Left renal cortex interstitium (tissue), 4 donors: ENCODE data around the gene ROBO4. TPM values are rescaled to one million over a fixed set of nuclear protein-coding genes. Genes with fewer than 3 reads are reported as not detected.

Experiments
- DNase-seq, 4 donors: peaks; one replicate each; pipeline ENCODE4 v3.0.0-alpha.2; 2013; ENCODE audit warnings: low read depth in 4 of 4, low spot score in 2 of 4, missing footprints in 1 of 4
- polyA plus RNA-seq, 4 donors: library from polyadenylated mRNA; unstranded; fragments of 120-200 nt; gene quantifications; one replicate each; pipeline ENCODE4 v1.2.1, GENCODE V29; 2013; ENCODE audit not compliant: insufficient read length in 4 of 4

Gene ROBO4
- polyA plus RNA-seq, 4 donors = 16.9 to 25.4 (median 19.5) TPM

DNA sequence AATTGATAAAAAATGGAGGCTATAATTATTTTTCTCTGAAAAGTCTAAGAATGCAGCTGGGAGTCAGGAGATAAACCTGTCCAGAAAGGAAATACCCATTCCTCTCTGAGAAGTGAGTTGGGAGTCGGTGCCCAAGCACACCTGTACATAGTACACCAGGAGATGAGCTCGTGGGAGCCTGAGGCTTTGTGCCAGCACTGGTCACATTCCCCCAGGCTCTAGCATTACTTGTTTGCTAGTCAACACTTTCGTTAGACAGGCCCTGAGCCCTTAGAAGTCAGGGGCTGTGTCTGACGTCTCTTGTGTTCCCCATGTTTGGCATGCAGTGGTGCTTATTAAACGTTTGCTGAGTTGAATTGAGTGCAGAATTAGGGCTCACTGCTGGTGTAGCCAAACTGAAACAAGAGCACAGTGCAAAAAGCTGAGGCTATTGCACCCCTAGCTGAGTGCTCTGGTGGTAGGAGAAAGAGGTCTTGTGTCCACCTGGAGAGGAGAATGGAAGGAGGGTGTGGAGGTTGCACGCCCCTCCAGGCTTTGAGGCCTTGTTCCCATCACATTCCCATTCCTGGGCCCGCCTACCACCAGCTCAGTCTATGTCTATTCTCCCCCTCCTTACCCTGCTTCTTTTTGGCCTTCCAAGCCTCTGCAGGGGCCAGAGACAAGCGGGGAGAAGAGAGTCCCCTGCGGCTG lies 6.8 kb downstream of the ROBO4 start:
- DNase-seq = no peak

DNA sequence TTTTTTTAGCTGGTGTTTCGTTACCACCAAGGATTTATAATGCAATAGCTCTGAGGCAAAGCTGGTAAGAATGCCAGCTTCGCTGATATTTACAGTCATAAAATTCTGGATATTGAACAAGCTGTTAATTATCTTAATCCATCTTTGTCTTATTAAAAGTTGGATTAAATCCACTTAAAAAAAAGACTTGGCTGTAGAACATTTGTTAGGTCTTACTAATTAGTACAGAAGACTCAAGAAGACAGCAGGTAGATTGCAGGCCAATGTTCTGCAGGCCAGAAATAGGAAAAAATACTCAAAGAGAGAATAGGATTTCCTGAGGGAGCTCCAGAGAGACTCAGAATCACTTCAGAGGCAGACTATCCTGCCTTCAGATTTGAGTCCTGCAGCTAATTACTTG lies 7.5 kb downstream of the ROBO4 start:
- DNase-seq = no peak

DNA sequence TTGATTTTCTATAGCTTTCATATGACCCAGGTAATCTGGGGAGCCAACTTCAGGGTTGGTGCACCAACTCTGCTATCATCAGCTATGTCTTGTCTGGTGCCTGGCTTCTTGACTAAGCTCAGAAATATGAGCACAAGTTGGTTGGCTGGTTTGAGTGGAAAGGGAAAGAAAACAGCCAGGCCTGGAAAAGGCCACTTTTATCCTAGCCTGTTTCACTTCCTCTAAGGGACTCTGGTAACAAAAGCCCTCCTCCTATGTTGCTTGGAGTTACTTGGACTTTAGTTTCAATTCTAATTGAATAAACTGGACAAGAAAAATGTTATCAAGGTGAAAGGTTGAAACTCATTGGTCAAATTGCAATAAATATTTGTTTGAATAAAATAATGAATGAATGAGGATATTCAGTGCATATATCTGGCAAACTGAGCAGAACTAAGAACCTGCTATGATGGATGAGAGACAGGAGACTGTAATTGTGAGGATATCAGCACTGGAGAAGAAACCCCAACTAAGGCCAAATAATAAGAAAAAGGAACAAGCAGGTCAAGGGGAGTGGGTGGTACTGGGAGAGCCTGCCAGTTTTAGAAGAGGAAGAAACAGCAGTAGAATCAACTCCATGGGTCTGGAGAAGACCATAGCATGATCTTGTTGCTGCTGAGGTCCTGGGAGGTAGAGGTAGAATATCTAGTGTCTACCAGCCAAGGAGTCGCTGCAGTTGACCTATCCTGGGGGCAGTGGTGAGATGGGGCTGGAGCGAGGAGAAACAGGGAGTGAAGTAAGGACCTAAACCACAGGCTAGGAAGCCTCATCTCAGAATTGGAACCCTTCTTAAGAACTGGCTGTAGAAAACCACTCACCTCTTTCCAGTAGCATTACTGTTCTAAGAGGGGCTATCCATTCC lies 8.2 kb downstream of the ROBO4 start:
- no peak for DNase-seq

DNA sequence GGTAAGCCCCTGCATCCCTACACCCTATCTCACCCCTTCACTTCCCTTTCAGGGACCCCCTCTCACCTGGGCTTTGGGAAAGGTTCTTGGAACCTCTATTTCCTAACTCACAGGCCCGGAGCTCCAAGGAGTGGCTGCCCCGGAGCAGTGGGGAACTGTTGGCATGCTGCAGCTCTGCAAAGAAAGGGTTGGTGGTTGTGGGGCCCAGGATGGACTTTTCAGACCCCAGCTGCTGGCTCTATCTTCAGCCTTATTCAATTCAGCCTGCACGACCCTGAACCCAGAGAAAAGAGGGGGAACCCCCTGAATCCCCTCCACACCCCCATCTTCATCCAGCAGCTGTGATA lies 10.0 kb downstream of the ROBO4 start:
- no peak for DNase-seq

DNA sequence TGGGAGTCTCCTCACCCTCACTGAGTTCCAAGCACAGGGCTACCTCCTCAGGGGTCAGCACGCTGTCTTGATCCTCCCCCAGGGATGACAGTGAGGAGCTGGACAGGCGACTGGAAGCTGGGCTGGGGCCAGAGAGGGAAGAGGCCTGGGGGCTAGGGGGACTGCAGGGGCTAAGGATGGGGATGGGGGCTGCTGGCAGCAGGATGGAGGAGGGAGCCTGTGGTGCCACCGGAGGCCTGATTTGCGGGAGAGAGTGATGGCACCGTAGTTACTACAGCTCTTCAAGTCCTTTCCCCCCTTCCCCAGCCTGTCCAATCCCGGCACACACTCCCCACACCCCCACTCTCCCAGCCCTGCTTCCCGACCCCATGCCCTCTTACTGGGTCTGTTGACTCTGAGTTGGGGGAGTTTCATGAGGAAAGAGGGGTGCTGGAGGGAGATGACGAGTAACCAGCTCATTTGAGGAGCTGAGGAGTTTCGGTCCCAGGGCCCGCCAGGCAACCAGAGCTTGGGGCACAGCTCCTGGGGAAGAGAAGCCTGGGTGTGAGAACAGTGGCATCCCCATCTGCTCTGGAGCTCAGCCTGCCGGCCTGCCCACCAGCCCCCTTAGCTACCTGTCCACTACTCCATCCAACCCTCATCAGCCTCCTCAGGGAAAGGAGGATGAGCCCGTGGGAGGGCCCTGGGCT lies 10.5 kb downstream of the ROBO4 start:
- DNase-seq = no peak

DNA sequence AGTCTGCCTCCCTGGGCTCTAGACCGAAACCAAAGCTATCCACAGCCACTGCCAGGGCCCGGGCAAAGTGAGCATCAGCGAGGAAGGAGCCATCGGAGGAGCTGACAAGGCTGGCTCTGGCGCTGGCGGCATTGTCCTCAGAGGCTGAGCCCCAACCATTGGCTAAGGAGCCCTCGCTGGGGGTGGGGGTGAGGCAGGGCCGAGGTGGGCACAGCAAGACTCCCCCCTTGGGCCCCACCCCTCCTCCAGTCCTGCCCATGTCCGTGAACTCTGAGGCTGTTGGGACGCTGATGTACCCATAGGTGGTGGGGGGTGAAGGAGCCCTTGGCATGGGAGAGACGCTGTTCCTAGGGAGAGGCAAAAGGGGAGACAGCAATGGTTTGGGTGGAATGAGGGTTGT lies 11.2 kb downstream of the ROBO4 start:
- DNase-seq = no peak

DNA sequence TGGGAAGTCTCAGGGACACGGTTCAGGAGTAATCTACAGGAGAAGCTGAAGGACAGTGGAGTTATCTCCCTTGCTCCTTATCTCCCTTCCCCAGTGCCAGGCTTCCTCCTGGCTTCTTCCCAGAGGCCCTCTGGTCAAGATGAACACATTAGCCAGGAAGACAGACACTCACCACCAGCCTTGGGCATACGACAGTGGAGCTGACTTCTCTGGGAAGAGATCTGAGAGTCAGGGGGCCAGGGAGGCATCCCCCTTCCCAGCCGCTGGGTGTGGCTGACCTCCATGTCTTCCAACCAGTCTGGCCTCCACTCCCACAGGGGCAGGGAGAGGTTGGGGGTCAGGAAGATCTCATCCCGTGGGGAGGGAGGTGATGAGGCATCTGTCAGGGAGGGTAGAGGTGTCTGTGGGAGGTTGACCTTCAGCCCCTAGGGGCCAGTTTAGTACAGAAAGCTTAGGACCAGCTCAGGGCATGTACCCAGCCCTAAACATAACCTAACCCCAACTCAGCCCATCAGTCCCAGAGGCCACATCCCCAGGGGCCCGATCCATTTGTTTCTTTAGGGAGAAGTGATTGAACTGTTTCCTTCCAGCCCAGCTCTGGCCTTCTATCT lies 12.7 kb downstream of the ROBO4 start:
- DNase-seq = no peak

DNA sequence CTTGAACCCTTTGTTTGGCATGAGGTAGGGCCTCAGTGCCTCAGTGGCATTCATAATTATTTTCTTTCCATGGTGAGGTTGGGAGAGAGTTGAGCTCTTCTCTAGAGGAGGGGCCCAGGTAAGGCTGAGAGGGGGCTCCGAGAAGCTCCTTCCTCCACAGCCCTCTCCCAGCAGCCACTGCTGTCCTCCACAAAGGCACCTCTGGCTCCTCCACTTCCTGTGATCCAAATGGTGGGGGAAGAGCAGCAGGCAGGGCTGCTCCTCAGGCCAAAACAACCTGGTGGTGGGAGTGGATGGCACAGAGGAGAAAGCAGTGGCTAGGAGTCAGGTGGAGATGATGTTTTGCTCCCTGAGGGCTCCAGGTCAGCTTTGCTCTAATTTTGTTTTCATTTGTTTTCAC lies 13.3 kb downstream of the ROBO4 start:
- no peak for DNase-seq

DNA sequence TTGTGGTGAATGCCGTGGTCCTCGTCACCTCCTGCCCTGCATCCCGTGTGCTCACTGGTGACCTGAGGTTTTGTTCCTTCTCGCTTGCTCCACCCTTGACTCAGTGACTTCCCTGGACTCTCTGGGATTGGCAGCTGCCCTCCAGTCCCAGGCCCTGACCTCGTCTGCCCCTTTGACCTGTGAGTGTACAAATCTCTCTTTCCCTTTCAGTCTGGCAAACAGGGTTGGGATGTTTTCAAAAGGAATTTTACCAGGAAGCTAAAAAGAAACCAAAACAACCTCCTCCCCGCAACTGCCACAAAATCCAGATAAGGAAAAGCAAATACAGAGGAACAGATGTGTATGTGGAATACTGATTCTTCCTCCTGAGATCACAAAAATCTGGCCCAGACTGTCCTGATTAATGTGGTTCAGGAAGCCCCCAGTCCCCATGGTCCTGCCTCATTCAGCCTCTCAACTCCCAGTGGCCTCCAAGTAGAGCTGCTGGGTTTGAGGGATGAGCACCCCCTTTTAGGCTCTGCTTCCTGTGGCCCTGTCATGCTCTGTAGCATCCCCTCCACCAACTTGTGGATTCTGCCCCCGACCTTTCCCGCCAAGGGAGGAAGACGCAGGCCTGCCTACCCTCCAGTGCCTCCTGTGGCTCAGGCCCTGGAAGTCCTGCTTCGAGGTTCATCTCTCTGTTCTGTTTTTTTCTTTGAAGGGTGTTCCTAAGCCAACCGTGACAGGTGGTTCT lies 15.2 kb downstream of the ROBO4 start:
- no peak for DNase-seq

DNA sequence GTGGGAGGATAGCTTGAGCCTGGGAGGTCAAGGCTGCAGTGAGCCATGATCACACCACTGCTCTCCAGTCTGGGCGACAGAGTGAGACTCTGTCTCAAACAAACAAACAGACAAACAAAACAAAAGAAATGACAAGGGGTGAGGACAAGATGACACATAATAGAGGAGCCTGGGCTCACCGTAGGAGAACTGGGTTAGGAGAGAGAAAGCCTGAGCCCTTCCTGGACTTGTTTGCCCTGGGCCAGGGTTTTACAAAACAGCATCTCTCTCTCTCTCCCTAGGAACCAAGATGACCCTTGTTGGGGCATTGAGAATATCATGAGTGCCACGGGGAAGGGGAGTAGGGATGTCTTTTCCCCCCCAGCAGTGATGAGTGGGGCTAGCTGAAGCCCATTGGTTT lies 16.7 kb downstream of the ROBO4 start:
- DNase-seq = no peak

DNA sequence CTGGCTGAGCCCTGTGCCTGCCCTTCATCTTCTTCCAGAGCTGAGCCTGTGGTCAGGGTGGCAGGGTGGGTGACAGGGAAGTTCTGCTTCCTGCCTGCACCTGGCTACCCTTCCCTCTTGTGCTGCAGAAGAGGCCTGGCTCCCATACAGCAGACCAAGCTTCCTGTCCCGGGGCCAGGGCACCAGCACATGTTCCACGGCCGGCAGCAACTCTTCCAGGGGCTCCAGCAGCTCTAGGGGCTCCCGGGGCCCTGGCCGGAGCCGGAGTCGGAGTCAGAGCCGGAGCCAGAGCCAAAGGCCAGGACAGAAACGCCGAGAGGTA lies 17.4 kb downstream of the ROBO4 start:
- no peak for DNase-seq

DNA sequence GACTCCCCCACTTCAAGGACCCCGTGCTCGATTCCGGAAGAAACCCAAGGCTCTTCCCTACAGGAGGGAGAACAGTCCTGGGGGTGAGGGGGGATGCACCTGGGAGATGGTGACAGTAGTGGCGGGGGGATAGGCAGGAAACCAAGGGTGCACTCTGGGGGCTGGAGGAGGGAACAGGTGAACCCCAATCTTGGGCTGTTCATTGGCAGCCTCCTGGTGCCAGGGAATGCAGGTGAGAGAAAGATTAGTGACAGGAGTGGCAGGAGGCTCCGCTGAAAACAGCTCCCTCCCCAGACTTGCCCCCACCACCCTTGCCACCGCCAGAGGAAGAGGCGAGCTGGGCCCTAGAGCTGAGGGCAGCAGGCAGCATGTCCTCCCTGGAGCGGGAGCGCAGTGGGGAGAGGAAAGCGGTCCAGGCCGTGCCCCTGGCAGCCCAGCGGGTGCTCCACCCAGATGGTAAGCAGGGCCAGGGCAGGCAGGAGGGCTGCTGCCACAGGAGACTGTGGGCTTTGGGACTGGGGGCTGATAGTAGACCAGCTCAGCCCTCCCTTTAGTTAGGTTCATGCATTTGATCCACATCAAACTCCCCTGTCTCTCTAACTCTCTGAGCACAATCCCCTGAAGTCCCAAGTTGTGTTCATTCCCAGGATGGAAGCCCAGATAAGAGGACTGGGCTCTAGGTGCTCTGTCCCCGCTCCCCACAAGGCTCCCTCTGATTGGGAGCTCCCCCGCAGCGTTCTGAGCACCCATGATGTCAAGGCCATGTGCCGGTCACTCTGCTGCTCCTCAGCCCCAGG lies 18.0 kb downstream of the ROBO4 start:
- no peak for DNase-seq

DNA sequence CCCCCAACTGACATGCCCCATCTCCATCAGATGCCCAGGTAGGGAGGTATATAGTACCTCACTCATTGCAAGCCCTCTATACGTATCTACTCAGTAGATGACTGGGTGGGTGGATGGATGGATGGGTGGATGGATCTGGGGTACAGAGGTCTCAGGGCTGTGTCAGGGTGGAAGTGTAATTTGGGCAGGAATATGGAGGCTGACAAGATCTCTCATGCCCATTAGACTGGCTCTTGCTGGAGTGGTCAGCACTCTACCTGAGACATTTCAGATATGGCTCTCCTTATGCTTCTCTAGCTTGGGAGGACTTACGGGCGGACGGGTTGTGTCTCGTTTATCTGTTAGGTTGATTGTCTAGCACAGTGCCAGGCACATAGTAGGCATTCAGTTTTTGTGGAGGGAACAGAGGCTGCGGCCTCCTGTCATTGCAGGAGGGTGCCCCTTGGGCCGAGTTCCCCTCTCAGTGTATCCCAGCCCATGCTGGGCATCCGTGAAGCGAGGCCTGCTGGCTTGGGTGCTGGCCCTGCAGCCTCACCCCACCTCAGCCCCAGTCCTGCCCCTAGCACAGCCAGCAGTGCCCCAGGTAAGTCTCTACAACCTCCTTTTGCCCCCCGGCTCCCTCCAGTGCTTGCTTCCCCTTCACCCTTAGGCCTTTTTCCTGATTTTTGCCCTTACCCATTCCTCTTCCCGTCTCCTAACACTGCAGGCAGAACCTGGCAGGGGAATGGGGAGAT lies 18.7 kb downstream of the ROBO4 start:
- no peak for DNase-seq

DNA sequence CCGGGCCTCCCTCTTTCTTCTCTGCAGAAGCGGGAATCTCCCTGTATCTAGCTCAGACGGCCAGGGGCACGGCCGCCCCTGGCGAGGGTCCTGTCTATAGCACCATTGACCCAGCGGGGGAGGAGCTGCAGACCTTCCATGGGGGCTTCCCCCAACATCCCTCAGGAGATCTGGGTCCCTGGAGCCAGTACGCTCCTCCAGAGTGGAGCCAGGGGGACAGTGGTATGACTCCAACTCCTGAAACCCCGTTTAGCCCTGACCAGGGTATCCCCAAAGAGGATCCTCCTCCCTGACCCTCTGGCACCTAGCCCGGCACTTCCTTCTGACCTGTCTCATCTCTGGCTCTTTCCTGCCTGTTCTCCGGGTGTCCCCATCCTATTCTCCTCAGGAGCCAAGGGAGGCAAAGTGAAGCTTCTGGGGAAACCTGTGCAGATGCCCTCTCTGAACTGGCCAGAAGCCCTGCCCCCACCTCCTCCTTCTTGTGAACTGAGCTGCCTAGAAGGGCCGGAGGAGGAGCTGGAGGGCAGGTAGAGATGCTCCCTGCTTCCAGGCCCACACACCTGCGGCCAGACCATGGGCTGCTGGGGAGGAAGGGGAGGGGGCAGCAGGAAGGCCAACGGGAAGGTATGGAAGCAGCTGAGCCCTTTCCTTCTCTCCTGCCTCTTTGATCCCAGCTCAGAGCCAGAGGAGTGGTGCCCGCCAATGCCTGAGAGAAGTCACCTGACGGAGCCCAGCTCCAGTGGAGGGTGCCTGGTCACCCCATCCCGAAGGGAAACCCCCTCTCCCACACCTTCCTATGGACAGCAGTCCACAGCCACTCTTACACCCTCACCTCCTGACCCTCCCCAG lies 19.5 kb downstream of the ROBO4 start:
- no peak for DNase-seq

DNA sequence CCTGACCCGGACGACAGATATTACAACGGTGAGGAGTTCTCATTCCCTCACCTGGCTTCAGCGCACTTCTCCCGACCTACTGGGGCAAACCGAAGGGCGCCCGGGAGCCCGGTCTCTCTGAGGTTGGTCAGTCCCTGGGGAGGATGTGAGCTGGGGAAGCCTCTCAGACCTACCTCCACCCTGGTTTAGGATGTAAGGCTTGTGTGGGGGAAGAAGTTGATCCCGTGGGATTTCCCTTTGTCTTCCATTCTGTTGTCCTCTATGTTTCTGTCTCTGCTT lies 20.1 kb downstream of the ROBO4 start:
- no peak for DNase-seq

DNA sequence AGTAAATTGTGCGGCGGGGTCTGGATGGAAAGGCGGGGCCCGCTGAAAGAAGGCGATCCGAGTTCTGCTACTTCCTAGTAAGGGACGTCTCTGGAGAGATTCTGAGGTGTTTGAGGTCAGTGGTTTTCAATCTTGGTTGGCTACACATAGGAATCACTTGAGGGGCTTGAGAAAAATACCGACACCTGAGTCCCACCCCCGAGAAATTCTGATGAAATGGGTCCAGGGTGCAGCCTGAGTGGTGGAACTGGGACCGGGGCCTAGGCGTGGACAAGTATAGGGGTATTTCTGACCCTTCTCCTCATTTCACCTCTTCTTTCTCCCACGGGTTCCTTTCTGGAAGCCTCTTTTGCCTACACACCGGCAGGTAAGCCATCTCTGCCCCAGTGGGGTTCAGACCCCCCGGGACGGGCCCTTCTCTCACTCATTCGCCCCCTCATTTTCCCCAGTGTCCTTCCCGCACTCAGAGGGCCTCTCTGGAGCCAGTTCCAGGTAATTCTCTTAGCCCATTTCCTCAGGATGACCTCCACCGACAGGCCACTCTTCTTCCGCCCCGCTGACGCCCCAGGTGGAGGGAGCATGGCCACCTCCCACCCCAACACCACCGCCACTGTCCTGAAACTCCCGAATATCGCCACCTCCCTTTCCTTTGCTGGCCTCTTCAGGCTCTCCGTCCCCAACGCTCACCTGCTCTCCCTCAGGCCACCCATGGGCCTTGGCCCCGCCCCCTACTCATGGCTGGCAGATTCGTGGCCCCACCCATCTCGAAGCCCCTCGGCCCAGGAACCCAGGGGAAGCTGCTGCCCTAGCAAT lies 20.6 kb downstream of the ROBO4 start:
- no peak for DNase-seq

DNA sequence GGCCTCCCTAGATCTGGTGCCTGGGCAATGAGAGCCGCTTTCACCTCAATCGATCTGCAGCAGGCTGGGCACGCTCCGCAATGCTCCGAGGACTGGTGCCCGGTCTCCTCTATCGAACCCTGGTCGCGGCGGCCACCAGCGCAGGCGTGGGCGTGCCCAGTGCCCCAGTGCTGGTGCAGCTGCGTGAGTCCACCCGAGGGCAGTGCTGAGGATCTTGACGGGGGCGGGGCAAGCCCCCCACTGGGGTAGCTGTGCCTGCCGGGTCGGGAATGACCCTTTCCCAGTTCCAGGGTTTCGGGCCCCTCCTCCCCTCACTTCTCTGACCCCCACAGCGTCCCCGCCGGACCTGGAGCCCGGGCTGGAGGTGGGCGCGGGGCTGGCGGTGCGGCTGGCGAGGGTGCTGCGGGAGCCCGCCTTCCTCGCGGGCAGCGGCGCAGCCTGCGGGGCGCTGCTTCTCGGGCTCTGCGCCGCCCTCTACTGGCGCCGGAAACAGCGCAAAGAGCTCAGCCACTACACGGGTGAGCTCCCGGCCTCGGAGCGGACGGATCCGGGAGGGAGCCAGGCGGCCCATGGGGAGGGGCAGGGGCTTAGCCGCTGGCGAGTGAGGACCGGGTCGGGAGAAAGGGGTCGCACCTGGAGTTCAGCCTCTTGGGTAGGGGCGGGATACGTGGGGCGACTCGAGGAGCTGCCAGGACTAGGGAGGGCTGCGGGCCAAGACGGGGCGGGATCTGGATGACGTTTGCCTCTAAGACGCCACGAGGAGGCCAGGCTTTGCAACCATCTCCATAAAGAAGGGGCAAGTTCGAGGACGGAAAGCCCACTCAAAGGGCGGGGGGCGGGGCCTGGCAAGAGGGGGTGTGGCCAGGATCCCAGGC lies 21.5 kb downstream of the ROBO4 start:
- peak; percentile 80 to 87 (median 86) for DNase-seq
